H1 (cell line): ENCODE results near the gene MIGA1. TPM values are rescaled to one million over a fixed set of nuclear protein-coding genes. Genes with fewer than 3 reads are reported as not detected.

ENCODE experiments used
- CTCF ChIA-PET: fragments of 300-600 bp; sonication (Branson Sonifier 250); formaldehyde crosslinking; loops from one replicate; lab custom pipeline; 2021; ENCODE audit not compliant: partially characterized antibody; lab: Charles Lee
- POLR2A ChIA-PET: fragments of 300-600 bp; sonication (Branson Sonifier 250); formaldehyde crosslinking; loops from one replicate; lab custom pipeline; 2021; ENCODE audit warnings: inconsistent platforms; ENCODE audit not compliant: partially characterized antibody; lab: Charles Lee
- DNase-seq, 2 experiments: peaks; one replicate each; pipeline versions ENCODE4 v3.0.0 to v3.0.0-alpha.2; 2010 to 2022; ENCODE audit warnings: low spot score in 2 of 2, low read depth in 1 of 2, mixed read lengths in 1 of 2
- FAIRE-seq: peaks from 2 replicates; lab custom pipeline; 2011; peaks lifted over from hg19 to GRCh38; lab: Jason Lieb, UNC
- H2AFZ ChIP-seq: 2 replicates; pipeline ENCODE4 v1.8.1; 2012; ENCODE audit warnings: low read length, inconsistent platforms
- H2AK5ac ChIP-seq: 2 replicates; pipeline ENCODE4 v1.6.1; 2013; ENCODE audit warnings: low read depth, low read length
- H2BK120ac ChIP-seq: replicated peaks from 2 replicates; pipeline ENCODE3; 2013; ENCODE audit warnings: low read depth, low read length, inconsistent platforms
- H2BK12ac ChIP-seq: 2 replicates; pipeline ENCODE4 v1.6.1; 2013; ENCODE audit warnings: low read depth, low read length
- H2BK15ac ChIP-seq: 2 replicates; pipeline ENCODE4 v1.6.1; 2013; ENCODE audit warnings: low read length
- H2BK20ac ChIP-seq: 2 replicates; pipeline ENCODE4 v1.6.1; 2013; ENCODE audit warnings: low read length
- H2BK5ac ChIP-seq: 2 replicates; pipeline ENCODE4 v1.6.1; 2013; ENCODE audit warnings: low read depth, low read length
- H3K14ac ChIP-seq: 2 replicates; pipeline ENCODE4 v1.6.1; 2013; ENCODE audit warnings: inconsistent platforms; ENCODE audit not compliant: insufficient read length
- H3K18ac ChIP-seq: 2 replicates; pipeline ENCODE4 v1.6.1; 2013; ENCODE audit warnings: low read length; ENCODE audit errors: extremely low read depth
- H3K23ac ChIP-seq: 2 replicates; pipeline ENCODE4 v1.6.1; 2013; ENCODE audit warnings: inconsistent platforms; ENCODE audit not compliant: insufficient read length
- H3K23me2 ChIP-seq: 2 replicates; pipeline ENCODE4 v1.6.1; 2013; ENCODE audit warnings: low read depth, low read length
- H3K27ac ChIP-seq: 2 replicates; pipeline ENCODE4 v1.6.1; 2011; ENCODE audit warnings: low read depth, low read length, inconsistent platforms
- H3K27me3 ChIP-seq, 4 experiments: replicated peaks in 1 of 4; 1 replicate in 1 of 4; 2 replicates in 3 of 4; pipeline versions ENCODE4 v1.6.1 to v1.8.1; 2011 to 2013; ENCODE audit warnings: low read length in 3 of 4, mild to moderate bottlenecking in 3 of 4, inconsistent platforms in 2 of 4, mixed read lengths in 2 of 4, moderate library complexity in 1 of 4; ENCODE audit not compliant: control insufficient read depth in 3 of 4, insufficient read depth in 3 of 4; ENCODE audit errors: extremely low read depth in 1 of 4
- H3K36me3 ChIP-seq, 4 experiments: 2 replicates each; pipeline versions ENCODE4 v1.6.1 to v1.8.1; 2011 to 2013; ENCODE audit warnings: mild to moderate bottlenecking in 4 of 4, low read length in 3 of 4, moderate library complexity in 2 of 4, control low read depth in 1 of 4, inconsistent platforms in 1 of 4; ENCODE audit not compliant: insufficient read depth in 4 of 4, control insufficient read depth in 2 of 4
- H3K4ac ChIP-seq: replicated peaks from 2 replicates; pipeline ENCODE3; 2013; ENCODE audit warnings: low read length, low read depth, mixed read lengths, inconsistent platforms; ENCODE audit not compliant: insufficient read length
- H3K4me1 ChIP-seq, 4 experiments: replicated peaks in 1 of 4; 1 replicate in 1 of 4; 2 replicates in 3 of 4; pipeline versions ENCODE4 v1.6.1 to v1.8.1; 2011 to 2013; ENCODE audit warnings: low read length in 3 of 4, inconsistent platforms in 2 of 4, mixed read lengths in 1 of 4; ENCODE audit not compliant: insufficient read depth in 4 of 4, control insufficient read depth in 3 of 4
- H3K4me2 ChIP-seq, 2 experiments: 2 replicates each; pipeline versions ENCODE4 v1.6.1 to v1.8.1; 2011 to 2013; ENCODE audit warnings: low read depth in 2 of 2, low read length in 2 of 2, control low read depth in 1 of 2, inconsistent platforms in 1 of 2, mild to moderate bottlenecking in 1 of 2; ENCODE audit not compliant: insufficient read depth in 1 of 2
- H3K4me3 ChIP-seq, 4 experiments: fragments of 200-600, 300-600 bp in 1 of 4; sonication (generic), shearing (Covaris generic), sonication (Bioruptor Twin) in 1 of 4; 2 replicates each; pipeline versions ENCODE4 v1.5.1 to v1.8.1; 2011 to 2016; ENCODE audit warnings: low read length in 4 of 4, low read depth in 3 of 4, control low read depth in 2 of 4, inconsistent platforms in 2 of 4, mild to moderate bottlenecking in 2 of 4, mixed read lengths in 1 of 4, moderate library complexity in 1 of 4; ENCODE audit not compliant: insufficient read depth in 2 of 4; ENCODE audit errors: extremely low read depth in 1 of 4
- H3K56ac ChIP-seq: replicated peaks from 2 replicates; pipeline ENCODE3; 2013; ENCODE audit warnings: low read depth, mild to moderate bottlenecking, mixed read lengths, low read length, inconsistent platforms; ENCODE audit not compliant: insufficient read length
- H3K79me1 ChIP-seq: 2 replicates; pipeline ENCODE4 v1.6.1; 2013; ENCODE audit warnings: low read depth, low read length, control low read depth
- H3K79me2 ChIP-seq, 2 experiments: 2 replicates each; pipeline versions ENCODE4 v1.6.1 to v1.8.1; 2012 to 2013; ENCODE audit warnings: low read length in 2 of 2, mild to moderate bottlenecking in 2 of 2, inconsistent platforms in 1 of 2; ENCODE audit not compliant: insufficient read depth in 2 of 2, control insufficient read depth in 1 of 2
- H3K9ac ChIP-seq, 4 experiments: replicated peaks in 1 of 4; 1 replicate in 1 of 4; 2 replicates in 3 of 4; pipeline versions ENCODE4 v1.6.1 to v1.8.1; 2011 to 2013; ENCODE audit warnings: low read depth in 3 of 4, low read length in 3 of 4, control low read depth in 2 of 4, mild to moderate bottlenecking in 2 of 4, moderate library complexity in 2 of 4, inconsistent platforms in 1 of 4; ENCODE audit errors: extremely low read depth in 1 of 4
- H3K9me3 ChIP-seq, 2 experiments: 2 replicates each; pipeline versions ENCODE4 v1.6.1 to v1.8.1; 2012 to 2013; ENCODE audit warnings: mild to moderate bottlenecking in 2 of 2, moderate library complexity in 2 of 2, control low read depth in 1 of 2, inconsistent platforms in 1 of 2, low read depth in 1 of 2, low read length in 1 of 2, mixed read lengths in 1 of 2; ENCODE audit not compliant: insufficient read depth in 2 of 2
- H4K20me1 ChIP-seq, 2 experiments: replicated peaks in 1 of 2; 2 replicates each; pipeline versions ENCODE3 to v1.8.1; 2011 to 2013; ENCODE audit warnings: inconsistent platforms in 2 of 2, low read length in 2 of 2, mild to moderate bottlenecking in 1 of 2; ENCODE audit not compliant: insufficient read depth in 2 of 2, control insufficient read depth in 1 of 2
- H4K5ac ChIP-seq: 2 replicates; pipeline ENCODE4 v1.6.1; 2013; ENCODE audit warnings: low read length, low read depth, mixed read lengths, inconsistent platforms; ENCODE audit not compliant: insufficient read length
- H4K8ac ChIP-seq: 2 replicates; pipeline ENCODE4 v1.8.0; 2013; ENCODE audit warnings: mild to moderate bottlenecking, moderate library complexity, low read length, inconsistent platforms; ENCODE audit not compliant: insufficient read depth; ENCODE audit errors: extremely low read depth
- H4K91ac ChIP-seq: replicated peaks from 2 replicates; pipeline ENCODE3; 2013; ENCODE audit warnings: low read length, mixed read lengths, inconsistent platforms; ENCODE audit not compliant: insufficient read length
- KDM5A ChIP-seq: fragments of 200-600 bp; IDR thresholded peaks from 2 replicates; pipeline ENCODE4 v1.7.1; 2012; ENCODE audit warnings: mild to moderate bottlenecking, low read length, inconsistent platforms, mixed read lengths
- MAX ChIP-seq: IDR thresholded peaks from 2 replicates; pipeline ENCODE4 v1.6.1; 2012; ENCODE audit warnings: inconsistent platforms
- PHF8 ChIP-seq: fragments of 200-600 bp; sonication (generic); conservative IDR thresholded peaks from 2 replicates; pipeline ENCODE4 v1.7.1; 2012; ENCODE audit warnings: low read depth, mild to moderate bottlenecking, inconsistent platforms, low read length, moderate library complexity
- POLR2A ChIP-seq, 2 experiments: IDR thresholded peaks; 1 replicate in 1 of 2; 2 replicates in 1 of 2; pipeline ENCODE4 v1.6.1; 2011; ENCODE audit warnings: low read depth in 2 of 2, low read length in 2 of 2, mild to moderate bottlenecking in 2 of 2; ENCODE audit errors: control extremely low read depth in 1 of 2
- SAP30 ChIP-seq: fragments of 300-600 bp; sonication (generic); IDR thresholded peaks from 2 replicates; pipeline ENCODE4 v1.7.1; 2012; ENCODE audit warnings: low read length, moderate library complexity, mild to moderate bottlenecking, inconsistent platforms; ENCODE audit not compliant: insufficient read depth, insufficient replicate concordance
- SP4 ChIP-seq: IDR thresholded peaks from 2 replicates; pipeline ENCODE4 v1.6.1; 2012; ENCODE audit warnings: low read length, inconsistent platforms
- USF2 ChIP-seq: IDR thresholded peaks from 2 replicates; pipeline ENCODE4 v1.6.1; 2011; ENCODE audit warnings: low read length, improper control_type of control experiment
- WGBS, 2 experiments: shearing (Covaris generic) in 1 of 2; methylation state at CpG; one replicate each; pipeline versions ENCODE4 v1.1.6 to v1.1.7; 2013 to 2015; ENCODE audit warnings: low lambda C conversion rate in 2 of 2, mixed read lengths in 2 of 2, inconsistent platforms in 1 of 2, low coverage in 1 of 2, missing lambda C conversion rate in 1 of 2; ENCODE audit not compliant: insufficient replicate concordance in 2 of 2, insufficient coverage in 1 of 2, insufficient read length in 1 of 2; ENCODE audit errors: extremely low coverage in 1 of 2, missing lambda C conversion rate in 1 of 2; 5-methylcytosine and 5-hydroxymethylcytosine counted together
- polyA plus RNA-seq, 7 experiments: library from polyadenylated mRNA; depleted of rRNA in 3 of 7; stranded (reverse) in 5 of 7; unstranded in 2 of 7; fragments of >200 nt in 5 of 7; fragments of 200-250 nt in 2 of 7; gene quantifications; 1 replicate in 5 of 7; 2 replicates in 1 of 7; 4 replicates in 1 of 7; pipeline versions ENCODE4 v1.2.1 to v1.2.3, GENCODE V29; 2011 to 2013; ENCODE audit warnings: missing spikeins in 2 of 7, mixed read lengths in 2 of 7
- total RNA-seq: library from RNA; stranded (reverse); fragmentation: NEBNext Ultra II Directional; extraction: Animal tissue kit (Norgen Biotek cat#: 25700); gene quantifications from 2 replicates; pipeline ENCODE4 v1.2.1, GENCODE V29; 2021

The MIGA1 gene
- total and polyA plus RNA-seq, 2 of the 8 experiments (the other 6 are each of a cell fraction or from before 2014, with no cell fraction given), result 0.95 to 7.0 TPM

GRCh38 chr1:77824079-77824478 lies 44.6 kb downstream of the MIGA1 start:
- FAIRE-seq (no peak), DNase-seq (no peak)
- no peaks in the 10 kb centered on the region for H3K9me3 ChIP-seq
- 84% methylated on average over 2 of the region's 2 CpGs; no CpG with 5 or more reads in 1 of the 2 experiments for WGBS, 2 experiments
- no peak overlapping the region for H3K18ac ChIP-seq
- H2BK20ac ChIP-seq, result no peak overlapping the region
- no peak overlapping the region for H3K14ac ChIP-seq
- H2BK120ac ChIP-seq, result no peak overlapping the region
- no peaks in the 10 kb centered on the region for H3K4me1 ChIP-seq
- H3K4me2 ChIP-seq, result no peak overlapping the region
- ChIA-PET CTCF (interaction anchor here (1.4 to 3.1 kb wide), 4 partner anchors 9 to 76 kb away, joined by 3 to 22 read pairs (median 5); partner anchors contain the start of gene NEXN), POLR2A (no interaction called here)
- H3K79me1 ChIP-seq, result no peaks in the 10 kb centered on the region
- H2AK5ac ChIP-seq, result no peak overlapping the region
- H2BK15ac ChIP-seq, result no peak overlapping the region
- no peak overlapping the region for H4K5ac ChIP-seq
- H3K4me3 ChIP-seq, result no peak overlapping the region
- no peak overlapping the region for H2AFZ ChIP-seq
- no peaks in the 10 kb centered on the region for H3K23me2 ChIP-seq
- H3K4ac ChIP-seq, result no peak overlapping the region
- no peak overlapping the region for H4K91ac ChIP-seq
- TF ChIP-seq PHF8 (no peak), MAX (no peak), SP4 (no peak), SAP30 (no peak), USF2 (no peak), POLR2A (IDR thresholded peaks at IDR 0.05; ENCODE audit: control extremely low read depth in 1 of 2, low read depth in 2 of 2, low read length in 2 of 2) (no peak), KDM5A (no peak)
- TF ChIP-seq, all 59 proteins: peak for 0
- no peaks in the 10 kb centered on the region for H3K79me2 ChIP-seq
- no peak overlapping the region for H2BK5ac ChIP-seq
- H3K9ac ChIP-seq, result no peak overlapping the region
- no peak overlapping the region for H3K23ac ChIP-seq
- H4K20me1 ChIP-seq, result no peaks in the 10 kb centered on the region
- H3K27ac ChIP-seq, result no peak overlapping the region
- no peak overlapping the region for H2BK12ac ChIP-seq
- H4K8ac ChIP-seq, result no peak overlapping the region
- H3K27me3 ChIP-seq, result peaks cover 0 to 1% (median 0%) of the 10 kb centered on the region in 4 experiments; a peak in 1 of 7 replicates
- no peaks in the 10 kb centered on the region for H3K36me3 ChIP-seq
- H3K56ac ChIP-seq, result no peak overlapping the region
